Measurements from ENCODE around the gene AGMO.

DNA sequence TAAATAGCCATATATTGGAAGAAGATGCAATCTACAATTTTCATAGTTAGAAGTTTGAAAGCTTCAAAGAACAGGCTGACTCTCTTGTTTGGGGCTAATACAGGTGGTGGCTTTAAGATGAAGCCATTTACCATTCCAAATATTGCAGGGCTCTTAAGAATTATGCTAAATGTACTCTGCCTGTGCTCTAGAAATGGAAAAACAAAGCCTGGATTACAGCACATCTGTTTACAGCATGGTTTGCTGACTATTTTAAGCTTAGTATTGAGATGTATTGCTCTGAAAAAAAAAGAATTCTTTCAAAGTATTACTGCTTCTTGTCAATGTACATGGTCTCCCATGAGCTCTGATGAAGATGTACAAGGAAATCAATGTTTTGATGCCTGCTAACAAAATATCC is 34.2 kb downstream of the AGMO start:
- TF ChIP-seq, protein P1, sequence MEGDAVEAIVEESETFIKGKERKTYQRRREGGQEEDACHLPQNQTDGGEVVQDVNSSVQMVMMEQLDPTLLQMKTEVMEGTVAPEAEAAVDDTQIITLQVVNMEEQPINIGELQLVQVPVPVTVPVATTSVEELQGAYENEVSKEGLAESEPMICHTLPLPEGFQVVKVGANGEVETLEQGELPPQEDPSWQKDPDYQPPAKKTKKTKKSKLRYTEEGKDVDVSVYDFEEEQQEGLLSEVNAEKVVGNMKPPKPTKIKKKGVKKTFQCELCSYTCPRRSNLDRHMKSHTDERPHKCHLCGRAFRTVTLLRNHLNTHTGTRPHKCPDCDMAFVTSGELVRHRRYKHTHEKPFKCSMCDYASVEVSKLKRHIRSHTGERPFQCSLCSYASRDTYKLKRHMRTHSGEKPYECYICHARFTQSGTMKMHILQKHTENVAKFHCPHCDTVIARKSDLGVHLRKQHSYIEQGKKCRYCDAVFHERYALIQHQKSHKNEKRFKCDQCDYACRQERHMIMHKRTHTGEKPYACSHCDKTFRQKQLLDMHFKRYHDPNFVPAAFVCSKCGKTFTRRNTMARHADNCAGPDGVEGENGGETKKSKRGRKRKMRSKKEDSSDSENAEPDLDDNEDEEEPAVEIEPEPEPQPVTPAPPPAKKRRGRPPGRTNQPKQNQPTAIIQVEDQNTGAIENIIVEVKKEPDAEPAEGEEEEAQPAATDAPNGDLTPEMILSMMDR (IDR thresholded peaks at IDR 0.05; ENCODE audit: low read length): no peak
- TF ChIP-seq EZH2phosphoT487 (IDR thresholded peaks at IDR 0.05; ENCODE audit: low read length): no peak
